SU-DHL-6 (cell line): ENCODE measurements around the gene SBNO2.

ENCODE experiments used
- EZH2phosphoT487 ChIP-seq: fragments of 200-600 bp; sonication (generic), shearing (Covaris generic); conservative IDR thresholded peaks from 2 replicates; pipeline ENCODE4 v1.6.1; 2018; ENCODE audit warnings: mild to moderate bottlenecking, antibody characterized with exemption, low read length, moderate library complexity, mixed read lengths
- TF ChIP-seq, protein P1 (sequence below): fragments of 200-600 bp; sonication (generic); IDR thresholded peaks from one replicate; pipeline ENCODE4 v1.5.1; 2017; ENCODE audit warnings: antibody characterized with exemption, mild to moderate bottlenecking, low read length, moderate library complexity; ENCODE audit not compliant: insufficient read depth, poor library complexity, severe bottlenecking

DNA sequence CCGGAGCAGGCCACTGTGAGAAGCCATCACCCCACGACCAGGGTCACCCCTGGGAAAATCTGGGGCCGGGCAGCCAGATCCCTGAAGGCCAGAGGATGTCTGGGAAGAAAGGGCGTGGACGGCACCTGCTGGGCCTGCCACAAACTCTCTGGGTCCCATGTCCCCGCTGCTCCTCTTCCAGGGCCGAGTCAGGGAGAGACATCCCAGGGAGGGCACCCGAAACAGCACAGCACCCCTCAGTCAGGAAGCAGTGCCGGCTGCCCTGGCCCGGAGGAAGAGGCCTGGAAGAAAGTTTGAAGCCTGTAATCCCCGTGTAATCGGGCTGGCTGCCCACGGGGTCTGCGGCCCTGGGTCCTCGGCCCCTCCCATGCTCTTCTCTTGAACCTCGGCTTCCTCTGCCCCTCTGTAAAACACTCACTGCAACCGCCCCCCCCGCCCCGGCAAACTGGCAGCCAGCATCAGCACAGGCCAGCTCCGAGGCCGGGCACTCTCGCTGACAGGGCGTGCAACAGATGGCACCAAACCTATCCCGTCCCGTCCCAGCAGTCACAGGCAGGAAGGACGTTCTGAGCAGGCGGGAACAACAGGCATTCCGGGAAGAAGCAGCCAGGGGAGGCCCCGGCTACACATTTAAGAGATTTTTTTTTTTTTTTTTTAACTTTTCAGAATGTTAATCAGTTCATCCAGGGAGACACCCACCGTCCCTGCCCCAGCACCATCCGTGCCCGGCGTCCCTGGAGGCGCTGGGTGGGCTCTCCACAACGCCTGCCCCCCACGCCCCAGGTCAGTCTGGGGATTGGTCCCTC lies 1.5 kb downstream of the SBNO2 start:
- TF ChIP-seq, protein P1, sequence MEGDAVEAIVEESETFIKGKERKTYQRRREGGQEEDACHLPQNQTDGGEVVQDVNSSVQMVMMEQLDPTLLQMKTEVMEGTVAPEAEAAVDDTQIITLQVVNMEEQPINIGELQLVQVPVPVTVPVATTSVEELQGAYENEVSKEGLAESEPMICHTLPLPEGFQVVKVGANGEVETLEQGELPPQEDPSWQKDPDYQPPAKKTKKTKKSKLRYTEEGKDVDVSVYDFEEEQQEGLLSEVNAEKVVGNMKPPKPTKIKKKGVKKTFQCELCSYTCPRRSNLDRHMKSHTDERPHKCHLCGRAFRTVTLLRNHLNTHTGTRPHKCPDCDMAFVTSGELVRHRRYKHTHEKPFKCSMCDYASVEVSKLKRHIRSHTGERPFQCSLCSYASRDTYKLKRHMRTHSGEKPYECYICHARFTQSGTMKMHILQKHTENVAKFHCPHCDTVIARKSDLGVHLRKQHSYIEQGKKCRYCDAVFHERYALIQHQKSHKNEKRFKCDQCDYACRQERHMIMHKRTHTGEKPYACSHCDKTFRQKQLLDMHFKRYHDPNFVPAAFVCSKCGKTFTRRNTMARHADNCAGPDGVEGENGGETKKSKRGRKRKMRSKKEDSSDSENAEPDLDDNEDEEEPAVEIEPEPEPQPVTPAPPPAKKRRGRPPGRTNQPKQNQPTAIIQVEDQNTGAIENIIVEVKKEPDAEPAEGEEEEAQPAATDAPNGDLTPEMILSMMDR: no peak
- TF ChIP-seq EZH2phosphoT487: no peak
